Panc1 (cell line): ENCODE data around the gene NLN.

ENCODE experiments used
- REST ChIP-seq, 2 experiments: IDR thresholded peaks; 2 replicates each; pipeline ENCODE4 v1.6.1; 2011 to 2012; ENCODE audit warnings: low read depth in 2 of 2, control low read depth in 1 of 2, low read length in 1 of 2, mild to moderate bottlenecking in 1 of 2, moderate library complexity in 1 of 2; ENCODE audit not compliant: insufficient read depth in 1 of 2
- TCF7L2 ChIP-seq: IDR thresholded peaks from 2 replicates; pipeline ENCODE4 v1.6.1; 2011; ENCODE audit warnings: mild to moderate bottlenecking, low read depth, low read length, inconsistent platforms
- TF ChIP-seq, protein P1 (sequence below): fragments of 450-650 bp; IDR thresholded peaks from 2 replicates; pipeline ENCODE4 v1.5.1; 2017; ENCODE audit warnings: mild to moderate bottlenecking

DNA sequence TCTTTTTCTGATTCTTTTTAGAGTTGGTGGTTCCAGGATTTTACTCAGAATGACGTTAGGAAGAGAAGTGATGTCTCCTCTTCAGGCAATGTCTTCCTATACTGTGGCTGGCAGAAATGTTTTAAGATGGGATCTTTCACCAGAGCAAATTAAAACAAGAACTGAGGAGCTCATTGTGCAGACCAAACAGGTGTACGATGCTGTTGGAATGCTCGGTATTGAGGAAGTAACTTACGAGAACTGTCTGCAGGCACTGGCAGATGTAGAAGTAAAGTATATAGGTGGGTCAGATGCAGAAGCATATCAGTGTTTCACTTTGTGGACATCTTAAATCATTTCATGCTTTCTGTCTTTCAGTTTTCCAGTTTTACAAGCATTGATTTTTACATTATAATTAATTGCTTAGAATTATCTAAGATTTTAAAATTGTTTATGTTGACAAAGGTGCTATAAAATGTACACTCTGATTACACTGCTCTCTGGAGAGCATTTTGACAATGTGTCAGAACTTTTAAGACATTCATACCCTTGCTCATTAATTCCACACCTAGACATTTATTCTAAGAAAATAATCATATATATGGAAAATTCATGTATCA, 36.6 kb downstream of the NLN start:
- TF ChIP-seq, protein P1, sequence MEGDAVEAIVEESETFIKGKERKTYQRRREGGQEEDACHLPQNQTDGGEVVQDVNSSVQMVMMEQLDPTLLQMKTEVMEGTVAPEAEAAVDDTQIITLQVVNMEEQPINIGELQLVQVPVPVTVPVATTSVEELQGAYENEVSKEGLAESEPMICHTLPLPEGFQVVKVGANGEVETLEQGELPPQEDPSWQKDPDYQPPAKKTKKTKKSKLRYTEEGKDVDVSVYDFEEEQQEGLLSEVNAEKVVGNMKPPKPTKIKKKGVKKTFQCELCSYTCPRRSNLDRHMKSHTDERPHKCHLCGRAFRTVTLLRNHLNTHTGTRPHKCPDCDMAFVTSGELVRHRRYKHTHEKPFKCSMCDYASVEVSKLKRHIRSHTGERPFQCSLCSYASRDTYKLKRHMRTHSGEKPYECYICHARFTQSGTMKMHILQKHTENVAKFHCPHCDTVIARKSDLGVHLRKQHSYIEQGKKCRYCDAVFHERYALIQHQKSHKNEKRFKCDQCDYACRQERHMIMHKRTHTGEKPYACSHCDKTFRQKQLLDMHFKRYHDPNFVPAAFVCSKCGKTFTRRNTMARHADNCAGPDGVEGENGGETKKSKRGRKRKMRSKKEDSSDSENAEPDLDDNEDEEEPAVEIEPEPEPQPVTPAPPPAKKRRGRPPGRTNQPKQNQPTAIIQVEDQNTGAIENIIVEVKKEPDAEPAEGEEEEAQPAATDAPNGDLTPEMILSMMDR: no peak
- TF ChIP-seq REST (IDR thresholded peaks at IDR 0.05; ENCODE audit: insufficient read depth in 1 of 2, low read depth in 2 of 2, low read length in 1 of 2): no peak
- TF ChIP-seq TCF7L2: no peak
